KOPT-K1 (cell line): Measurements from ENCODE around the gene OR7G3.

Source experiments
- H3K27ac ChIP-seq: fragments of 200-600 bp; sonication (generic); 2 replicates; pipeline ENCODE4 v1.5.1; 2016; ENCODE audit warnings: antibody characterized with exemption, mild to moderate bottlenecking, low read depth, low read length; ENCODE audit not compliant: poor library complexity, severe bottlenecking
- H3K36me3 ChIP-seq: fragments of 200-600 bp; sonication (generic); 2 replicates; pipeline ENCODE4 v1.5.1; 2017; ENCODE audit warnings: antibody characterized with exemption, mild to moderate bottlenecking, low read length, moderate library complexity; ENCODE audit not compliant: insufficient read depth
- H3K9me3 ChIP-seq: fragments of 200-600 bp; sonication (generic); 2 replicates; pipeline ENCODE4 v1.5.1; 2017; ENCODE audit warnings: antibody characterized with exemption, low read length, mild to moderate bottlenecking; ENCODE audit not compliant: insufficient read depth, poor library complexity, severe bottlenecking

Gene OR7G3

DNA sequence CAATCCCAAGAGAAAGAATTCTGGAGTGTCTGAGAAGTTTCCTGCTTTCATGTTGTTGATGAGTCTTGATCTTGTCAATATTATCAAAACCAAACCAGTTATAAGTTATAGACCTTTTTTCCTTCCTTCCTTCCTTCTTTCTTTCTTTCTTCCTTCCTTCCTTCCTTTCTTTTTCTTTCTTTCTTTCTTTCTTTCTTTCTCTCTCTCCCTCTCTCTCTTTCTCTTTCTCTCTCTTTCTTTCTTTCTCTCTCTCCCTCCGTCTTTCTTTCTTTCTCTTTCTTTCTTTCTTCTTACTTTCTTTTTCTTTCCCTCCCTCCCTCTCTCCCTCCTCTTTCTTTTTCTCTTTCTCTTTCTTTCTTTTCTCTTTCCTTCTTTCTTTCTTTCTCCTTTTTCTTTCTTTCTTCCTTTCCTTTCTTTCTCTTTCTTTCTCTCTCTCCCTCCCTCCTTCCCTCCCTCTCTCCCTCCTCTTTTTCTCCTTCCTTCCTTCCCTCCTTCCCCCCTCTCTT, at the start of gene OR7G3:
TSS of gene OR7G3 (minus strand) at position 51 of the 506 bp plus-strand sequence. CDS start at position 51, 0 bp downstream.
- no peaks in the 10 kb centered on the region for H3K36me3 ChIP-seq
- no peaks in the 10 kb centered on the region for H3K9me3 ChIP-seq
- no peak within 1 kb of the TSS for H3K27ac ChIP-seq

- no peak overlapping the region for H3K27ac ChIP-seq
- peaks cover 4% of the 10 kb centered on the region for H3K9me3 ChIP-seq
- no peaks in the 10 kb centered on the region for H3K36me3 ChIP-seq
These were observed 48.6 kb upstream of the OR7G3 start for GRCh38 chr19:9175326-9175725.

GRCh38 chr19:9171393-9171991, 44.7 kb upstream of the OR7G3 start:
- no peak overlapping the region for H3K27ac ChIP-seq
- H3K36me3 ChIP-seq, result peaks cover 14% of the 10 kb centered on the region; the same call in 1 of the 2 replicates

GRCh38 chr19:9166846-9167245, 40.1 kb upstream of the OR7G3 start:
- Histone ChIP-seq H3K27ac (no peak overlapping the region), H3K36me3 (peaks cover 60% of the 10 kb centered on the region), H3K9me3 (no peaks in the 10 kb centered on the region)

More at GRCh38 chr19:9171393-9171991, 44.7 kb upstream of the OR7G3 start:
- no peaks in the 10 kb centered on the region for H3K9me3 ChIP-seq

DNA sequence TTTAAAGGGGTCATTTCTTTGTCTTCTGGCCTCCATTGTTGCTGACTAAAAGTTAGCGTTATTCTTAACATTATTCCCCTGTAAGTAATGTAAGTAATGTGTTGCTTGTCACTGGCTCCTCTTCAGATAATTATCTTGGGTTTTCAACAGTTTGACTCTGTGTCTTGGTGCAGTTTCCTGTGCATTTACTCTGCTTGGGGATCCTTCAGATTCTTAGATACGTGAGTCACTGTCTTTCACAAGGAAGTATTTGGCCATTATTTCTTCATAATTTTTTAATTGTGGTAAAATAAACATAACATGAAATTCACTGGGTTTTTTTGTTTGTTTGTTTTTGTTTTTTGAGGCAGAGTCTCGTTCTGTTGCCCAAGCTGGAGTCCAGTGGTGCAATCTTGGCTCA, 38.5 kb upstream of the OR7G3 start:
- Histone ChIP-seq H3K9me3 (no peaks in the 10 kb centered on the region), H3K36me3 (peaks cover 76% of the 10 kb centered on the region), H3K27ac (no peak overlapping the region)

DNA sequence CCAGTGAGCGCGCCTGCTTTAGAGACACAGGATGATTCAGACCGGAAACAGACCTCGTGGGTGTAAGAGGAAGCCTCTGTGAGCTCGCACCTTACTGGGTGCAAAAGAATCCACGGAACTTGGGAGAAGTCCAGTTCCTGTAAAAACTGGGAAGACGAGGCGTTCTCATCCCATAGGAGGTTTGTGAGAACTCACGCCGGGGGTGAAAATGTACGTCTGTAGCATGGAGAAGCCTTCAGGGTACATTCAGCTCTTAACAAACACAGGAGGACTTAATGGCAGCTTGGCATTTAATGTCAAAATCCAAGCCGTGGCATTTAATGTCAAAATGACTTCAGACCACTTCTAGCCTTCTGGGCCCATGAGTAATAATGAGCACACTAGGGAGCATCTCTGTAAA, 34.7 kb upstream of the OR7G3 start:
- Histone ChIP-seq H3K9me3 (no peaks in the 10 kb centered on the region), H3K27ac (no peak overlapping the region), H3K36me3 (peaks cover 99% of the 10 kb centered on the region)

- Histone ChIP-seq H3K9me3 (no peaks in the 10 kb centered on the region), H3K36me3 (peaks cover 100% of the 10 kb centered on the region), H3K27ac (no peak overlapping the region)
These were observed 33.1 kb upstream of the OR7G3 start for GRCh38 chr19:9159891-9160290.

GRCh38 chr19:9156304-9156703, 29.6 kb upstream of the OR7G3 start:
- H3K36me3 ChIP-seq, result peaks cover 98% of the 10 kb centered on the region
- H3K9me3 ChIP-seq, result peaks cover 17% of the 10 kb centered on the region
- H3K27ac ChIP-seq, result no peak overlapping the region

DNA sequence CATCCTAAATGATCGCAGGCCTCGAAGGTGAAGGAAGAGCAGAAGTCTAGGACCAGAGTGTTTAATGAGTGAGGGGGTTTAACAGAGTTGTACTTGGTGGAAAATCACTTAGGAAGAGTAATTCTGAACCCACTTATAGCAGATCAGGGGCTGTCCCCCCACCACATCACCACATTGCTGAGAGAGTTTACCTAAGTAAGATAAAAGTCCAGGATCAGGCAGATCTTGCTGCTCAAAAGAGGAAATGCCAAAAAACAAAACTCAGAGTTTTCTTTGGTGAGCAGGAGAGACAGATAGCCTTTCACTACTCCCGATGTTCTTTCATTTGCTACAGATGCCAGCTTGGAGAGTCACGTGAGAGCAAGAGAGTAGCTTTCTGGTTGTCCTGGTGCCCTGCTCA, 28.8 kb upstream of the OR7G3 start:
- Histone ChIP-seq H3K9me3 (peaks cover 24% of the 10 kb centered on the region), H3K36me3 (peaks cover 98% of the 10 kb centered on the region)

GRCh38 chr19:9151367-9151766, 24.6 kb upstream of the OR7G3 start:
- H3K9me3 ChIP-seq, result peaks cover 63% of the 10 kb centered on the region
- H3K36me3 ChIP-seq, result peaks cover 98% of the 10 kb centered on the region
- no peak overlapping the region for H3K27ac ChIP-seq

More for the DNA sequence above, 28.8 kb upstream of the OR7G3 start:
- no peak overlapping the region for H3K27ac ChIP-seq

- no peak overlapping the region for H3K27ac ChIP-seq
- H3K36me3 ChIP-seq, result peaks cover 93% of the 10 kb centered on the region
- peaks cover 70% of the 10 kb centered on the region for H3K9me3 ChIP-seq
These were observed 23.9 kb upstream of the OR7G3 start for GRCh38 chr19:9150650-9151049.

- Histone ChIP-seq H3K9me3 (peaks cover 77% of the 10 kb centered on the region), H3K36me3 (peaks cover 93% of the 10 kb centered on the region), H3K27ac (no peak overlapping the region)
These were observed 23.2 kb upstream of the OR7G3 start for GRCh38 chr19:9149997-9150396.

- H3K9me3 ChIP-seq, result peaks cover 90% of the 10 kb centered on the region
- H3K27ac ChIP-seq, result no peak overlapping the region
- peaks cover 95% of the 10 kb centered on the region for H3K36me3 ChIP-seq
These were observed 21.9 kb upstream of the OR7G3 start for GRCh38 chr19:9148697-9149096.

DNA sequence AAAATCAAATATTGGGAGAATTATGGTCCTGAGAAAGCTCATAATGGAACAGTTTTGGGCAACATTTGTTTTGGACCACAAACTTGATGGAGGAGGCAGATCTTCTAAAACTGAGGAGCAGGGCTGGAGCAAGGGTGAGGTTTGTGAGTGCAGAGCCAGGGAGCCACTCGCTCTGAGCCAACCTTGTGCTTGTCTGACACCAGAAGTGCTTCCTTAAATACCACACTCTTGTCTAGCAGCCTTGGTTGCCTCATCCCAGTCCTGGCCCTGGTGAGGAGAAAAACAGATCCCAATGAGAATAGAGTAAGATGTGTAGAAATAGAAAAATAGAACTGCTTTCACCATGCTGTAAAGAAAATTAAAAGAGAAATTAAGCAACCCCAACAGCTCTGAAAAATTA, 20.1 kb upstream of the OR7G3 start:
- Histone ChIP-seq H3K36me3 (peaks cover 95% of the 10 kb centered on the region), H3K27ac (no peak overlapping the region), H3K9me3 (peaks cover 92% of the 10 kb centered on the region)

DNA sequence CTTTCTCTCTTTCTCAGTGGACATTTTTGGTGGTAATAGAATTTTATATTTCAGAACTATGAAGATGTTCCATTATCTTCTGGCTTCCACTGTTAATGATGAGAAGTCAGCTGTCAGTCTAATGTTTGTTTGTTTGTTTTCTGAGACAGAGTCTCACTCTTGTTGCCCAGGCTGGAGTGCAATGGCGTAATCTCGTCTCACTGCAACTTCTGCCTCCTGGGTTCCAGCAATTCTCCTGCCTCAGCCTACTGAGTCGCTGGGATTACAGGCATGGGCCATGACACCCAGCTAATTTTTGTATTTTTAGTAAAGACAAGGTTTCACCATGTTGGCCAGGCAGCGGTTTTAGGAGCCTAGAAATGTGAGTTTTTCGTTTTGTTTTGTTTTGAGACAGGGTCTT, 18.2 kb upstream of the OR7G3 start:
- Histone ChIP-seq H3K36me3 (peaks cover 79% of the 10 kb centered on the region), H3K27ac (no peak overlapping the region), H3K9me3 (peaks cover 73% of the 10 kb centered on the region)

DNA sequence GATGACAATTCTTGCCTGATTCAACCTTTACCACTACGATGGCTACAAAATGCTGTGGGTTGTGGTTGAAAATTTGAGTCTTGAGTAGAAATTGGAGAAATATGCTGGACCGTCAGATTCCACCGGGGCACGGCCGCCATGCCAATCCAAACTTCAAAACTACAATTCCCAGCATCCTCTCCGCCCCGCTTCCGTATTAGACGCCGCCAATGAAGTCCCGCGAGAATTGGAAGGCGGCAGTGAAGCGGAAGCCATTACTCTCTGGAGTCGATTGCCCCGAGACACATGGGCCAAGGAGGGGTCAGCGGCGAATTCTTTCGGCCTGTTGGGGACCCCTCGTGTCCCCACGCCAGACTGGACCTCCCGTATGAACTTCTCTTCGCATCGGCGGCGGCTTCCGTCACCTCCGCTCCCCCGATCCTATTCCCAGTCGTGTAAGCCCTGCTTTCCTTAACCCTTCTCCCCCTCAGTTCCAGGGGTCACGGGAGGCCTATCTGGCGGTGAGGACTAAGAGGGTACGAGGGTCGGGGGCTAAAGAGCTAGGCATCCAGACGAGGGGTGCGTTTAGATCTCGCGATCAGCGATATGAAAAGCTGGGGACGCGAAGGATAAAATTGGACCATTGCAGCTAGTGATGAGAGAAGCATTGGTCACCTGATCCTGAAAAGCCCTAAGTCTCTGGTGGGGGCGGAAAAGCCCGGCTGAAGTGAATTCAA, 13.6 kb upstream of the OR7G3 start, which contains the start of gene ZNF317:
TSS of gene ZNF317 (plus strand) at position 239 of the 716 bp plus-strand sequence. CDS start 15,620 bp downstream, outside the sequence.
- peak within 1 kb of the TSS; percentile 85 for H3K27ac ChIP-seq
- peaks cover 38% of the 10 kb centered on the region for H3K36me3 ChIP-seq
- peaks cover 30% of the 10 kb centered on the region for H3K9me3 ChIP-seq
